ENCODE results near the gene ERICH6B. TPM values are rescaled to one million over a fixed set of nuclear protein-coding genes. Genes with fewer than 3 reads are reported as not detected.

ERICH6B gene
- not detected in 2 replicates for total RNA-seq

GRCh38 chr13:45615501-45616101 is at the start of gene ERICH6B:
TSS of gene ERICH6B (minus strand) at chr13:45615739. CDS start at chr13:45597005, 18,734 bp downstream.

Other genes starting within 250 kb of the ERICH6B start
- 20.8 and 32.4 TPM in 2 replicates for gene SLC25A30, start 197.4 kb downstream of the ERICH6B start, total RNA-seq
- 41.4 and 52.9 TPM in 2 replicates for gene COG3, start 150.8 kb downstream of the ERICH6B start, total RNA-seq
- gene CBY2, start 86.6 kb upstream of the ERICH6B start, total RNA-seq, result not detected in 2 replicates
- under 0.01 TPM in 2 replicates for gene SIAH3, start 236.0 kb upstream of the ERICH6B start, total RNA-seq